ENCODE data around the gene PPDPF. TPM values are rescaled to one million over a fixed set of nuclear protein-coding genes. Genes with fewer than 3 reads are reported as not detected.

PPDPF gene
- total RNA-seq, 1 experiment from 2014 or later, result 149 TPM

- no peaks in the 10 kb centered on the region for H3K79me1 ChIP-seq (ENCODE audit: insufficient read depth, low read depth, low read length, poor library complexity, severe bottlenecking)
- H3K4me1 ChIP-seq (ENCODE audit: insufficient read depth, low read length), result no peaks in the 10 kb centered on the region
- H3K9me3 Mint-ChIP-seq, result no peaks in the 10 kb centered on the region
- no peak overlapping the region for H3K4ac ChIP-seq (ENCODE audit: low read depth, low read length)
- no peak overlapping the region for H4K5ac ChIP-seq (ENCODE audit: insufficient read length, low read depth, low read length)
- no peak overlapping the region for H2BK15ac ChIP-seq (ENCODE audit: low read depth, low read length)
- peak overlapping the region in 1 of 2 experiments; percentile 17; a peak in 2 of 5 replicates for H3K4me3 Mint-ChIP-seq
- no peak overlapping the region for H2BK12ac ChIP-seq (ENCODE audit: insufficient read length, low read depth, low read length)
- H3K27ac Mint-ChIP-seq, result no peak overlapping the region
- H3T11ph ChIP-seq (ENCODE audit: low read length), result no peak overlapping the region
- no peak overlapping the region for H2BK120ac ChIP-seq (ENCODE audit: low read depth, low read length, poor library complexity, severe bottlenecking)
- H2AK5ac ChIP-seq (ENCODE audit: insufficient read length, low read length), result no peak overlapping the region
- no peak overlapping the region for H3K23ac ChIP-seq (ENCODE audit: insufficient read length, low read depth, low read length)
- no peak overlapping the region for H2BK5ac ChIP-seq (ENCODE audit: insufficient read length, low read length)
- H3K27me3 ChIP-seq (ENCODE audit: insufficient read depth, low read length), result no peaks in the 10 kb centered on the region
- no peak overlapping the region for H4K8ac ChIP-seq (replicated peaks; ENCODE audit: insufficient read length, low read depth, low read length)
- H3K79me2 ChIP-seq (ENCODE audit: insufficient read depth, low read length), result no peaks in the 10 kb centered on the region
- H3K27me3 Mint-ChIP-seq (ENCODE audit: low read depth), result no peaks in the 10 kb centered on the region
- H3K9me3 ChIP-seq (ENCODE audit: control insufficient read depth, low read depth, low read length), result no peaks in the 10 kb centered on the region
- TF ChIP-seq CTCF (conservative IDR thresholded peaks at IDR 0.05), result no peak
- no peak overlapping the region for H2BK20ac ChIP-seq (ENCODE audit: low read depth, low read length, poor library complexity, severe bottlenecking)
- no peak overlapping the region for H3K9ac ChIP-seq (ENCODE audit: extremely low read depth, insufficient read length, low read length)
- no CpG with 5 or more reads among the region's 29 CpGs for WGBS (ENCODE audit: extremely low coverage, insufficient read length, low lambda C conversion rate)
- H3K36me3 Mint-ChIP-seq (ENCODE audit: insufficient read depth in 1 of 3, low read depth in 3 of 3), result no peaks in the 10 kb centered on the region
- no peak overlapping the region; the same call in 1 of the 2 replicates for H3K14ac ChIP-seq (ENCODE audit: insufficient read depth, low read length)
- H3K23me2 ChIP-seq (ENCODE audit: insufficient read length, low read depth, low read length, poor library complexity, severe bottlenecking), result no peaks in the 10 kb centered on the region
- no peak overlapping the region for H2AFZ ChIP-seq (ENCODE audit: low read length)
- H4K20me1 ChIP-seq (ENCODE audit: control insufficient read depth, insufficient read depth, insufficient read length), result no peaks in the 10 kb centered on the region
- DNase-seq, result no peak
- H3K4me1 Mint-ChIP-seq, result peaks cover 3 to 8% of the 10 kb centered on the region in 2 experiments; a peak in 3 of 4 replicates
- no peak overlapping the region for H3K56ac ChIP-seq (ENCODE audit: insufficient read length, low read depth, low read length)
- H3K18ac ChIP-seq (ENCODE audit: insufficient read length, low read depth, low read length), result no peak overlapping the region
- H4K91ac ChIP-seq (ENCODE audit: insufficient read length, low read depth, low read length), result no peak overlapping the region
- H3K27ac ChIP-seq (ENCODE audit: insufficient read length, low read depth, low read length), result no peak overlapping the region
- no peak overlapping the region for H3K4me2 ChIP-seq (ENCODE audit: insufficient read depth, insufficient read length, low read length)
Observed at GRCh38 chr20:63539441-63540370, 19.1 kb downstream of the PPDPF start.
